HG02642 (cell line): Measurements from ENCODE around the gene RBM11.
"Not testable (repeated sequence)": the region's sequence is repeated elsewhere in the genome, so short reads cannot be mapped to it uniquely, and the experiment has no call there.

Experiments used
- ATAC-seq: cut with Tn5 transposase; IDR thresholded peaks from one replicate; pipeline ENCODE4 v1.9.1; 2021; ENCODE audit warnings: mild to moderate bottlenecking; ENCODE audit not compliant: unreplicated experiment, poor library complexity

RBM11 gene

DNA sequence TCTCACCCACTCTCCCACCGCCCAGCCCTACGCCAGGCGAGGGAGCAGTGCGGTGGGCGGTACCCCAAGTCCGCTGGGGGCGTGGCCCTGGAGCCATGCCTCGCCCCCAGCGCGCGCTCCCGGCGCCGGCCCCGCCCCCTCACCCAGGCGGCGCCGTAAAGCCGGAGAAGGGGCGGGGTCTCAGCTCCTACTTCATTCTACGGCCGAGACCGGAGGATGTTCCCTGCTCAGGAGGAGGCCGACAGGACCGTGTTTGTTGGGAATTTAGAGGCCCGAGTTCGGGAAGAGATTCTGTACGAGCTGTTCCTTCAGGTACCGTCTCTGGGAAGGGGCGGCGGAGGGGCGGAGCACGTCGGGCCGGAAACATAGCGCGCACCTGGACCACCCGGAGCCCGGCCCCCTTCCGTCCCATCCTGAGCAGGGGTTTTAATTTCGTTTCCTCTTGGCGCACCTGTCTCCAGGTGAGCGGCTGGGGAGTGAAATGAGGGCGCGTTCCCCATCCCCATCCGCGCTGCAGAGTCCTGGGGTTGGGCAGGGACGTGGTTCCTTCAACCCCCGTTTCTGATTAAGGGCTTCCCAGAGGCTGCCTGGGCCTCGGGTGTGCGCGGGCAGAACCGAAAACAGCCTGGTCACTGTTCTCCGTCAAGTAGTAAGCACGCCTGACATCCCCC, at the start of gene RBM11:
Gene RBM11 (plus strand): TSS at position 187 of the 671 bp plus-strand sequence. CDS start 30 bp downstream, at position 217.
- ATAC-seq, result peak; percentile 98

- ATAC-seq, result not testable (repeated sequence)
Observed at GRCh38 chr21:14166463-14167223, 49.3 kb upstream of the RBM11 start.

DNA sequence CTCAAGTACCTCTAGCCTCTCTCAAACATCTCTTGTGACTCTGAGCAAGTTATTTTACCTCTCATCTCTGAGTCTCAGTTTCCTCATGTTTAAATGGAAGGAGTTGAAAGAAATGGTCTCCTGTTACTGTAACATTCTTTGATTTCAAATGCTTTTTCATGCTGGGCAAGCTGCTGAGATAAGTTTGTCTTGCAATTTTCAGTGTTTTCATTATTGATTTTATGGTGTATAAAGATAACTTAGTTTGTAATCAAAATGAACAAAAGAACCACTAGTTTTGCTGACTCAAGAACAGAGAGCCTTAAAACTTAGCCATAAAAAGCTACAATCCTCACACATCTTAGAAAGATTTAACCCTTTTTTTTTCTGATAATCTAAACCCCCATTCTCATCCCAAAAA, 9.7 kb upstream of the RBM11 start:
- ATAC-seq, result no peak

GRCh38 chr21:14210738-14211137, 5.2 kb upstream of the RBM11 start, which contains the start of gene LIPI:
Gene LIPI, minus strand, starts transcription at chr21:14210955. Its CDS starts 110 bp downstream, at chr21:14210845.
- ATAC-seq, result no peak

DNA sequence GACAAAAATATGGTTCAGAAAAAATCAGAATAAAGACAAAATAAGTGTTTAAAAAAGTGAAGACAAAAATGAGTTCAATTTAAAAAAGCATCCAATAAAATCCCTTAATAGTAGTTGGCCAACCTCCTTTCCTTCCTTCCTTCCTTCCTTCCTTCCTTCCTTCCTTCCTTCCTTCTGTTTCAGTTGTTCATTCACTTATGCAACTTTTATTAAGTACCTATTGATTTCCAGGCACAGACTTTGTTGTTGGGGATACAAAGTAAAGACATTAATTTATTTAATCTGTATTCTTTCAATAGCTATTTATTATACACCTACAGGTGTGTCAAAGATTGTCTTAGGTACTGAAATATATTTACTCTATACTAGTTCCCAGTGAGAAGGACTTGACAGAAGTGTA, 2.8 kb upstream of the RBM11 start:
- ATAC-seq, result no peak

GRCh38 chr21:14223365-14223764, 7.4 kb downstream of the RBM11 start:
- ATAC-seq, result no peak

GRCh38 chr21:14229399-14229798, 13.4 kb downstream of the RBM11 start:
- no peak for ATAC-seq

- no peak for ATAC-seq
Observed at GRCh38 chr21:14235101-14235500, 19.1 kb downstream of the RBM11 start.

- ATAC-seq, result no peak
Observed at GRCh38 chr21:14236180-14236579, 20.2 kb downstream of the RBM11 start.

- no peak for ATAC-seq
Observed at GRCh38 chr21:14239281-14239680, 23.3 kb downstream of the RBM11 start.

GRCh38 chr21:14241297-14241696, 25.3 kb downstream of the RBM11 start:
- ATAC-seq, result no peak

- ATAC-seq, result no peak
Observed at GRCh38 chr21:14243461-14243860, 27.5 kb downstream of the RBM11 start.

DNA sequence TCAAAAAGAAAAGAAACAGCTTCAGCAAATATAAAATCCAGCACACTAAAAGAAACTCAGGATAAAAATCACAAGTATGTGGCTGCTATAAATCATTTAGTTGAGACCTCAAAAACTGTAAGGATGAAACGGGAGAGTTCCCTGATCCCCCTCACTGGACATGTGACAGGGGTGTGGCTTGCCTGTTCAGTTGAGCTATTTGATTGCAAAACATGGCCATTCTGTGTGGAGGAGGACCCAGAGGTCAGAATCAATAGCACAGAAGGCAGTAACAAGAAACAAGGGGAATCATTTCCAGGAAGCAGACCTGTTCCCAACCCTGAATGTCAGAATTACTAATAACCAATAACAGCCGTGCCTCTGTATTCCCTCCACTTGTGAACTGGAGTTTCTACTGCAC, 27.9 kb downstream of the RBM11 start:
- ATAC-seq, result no peak

DNA sequence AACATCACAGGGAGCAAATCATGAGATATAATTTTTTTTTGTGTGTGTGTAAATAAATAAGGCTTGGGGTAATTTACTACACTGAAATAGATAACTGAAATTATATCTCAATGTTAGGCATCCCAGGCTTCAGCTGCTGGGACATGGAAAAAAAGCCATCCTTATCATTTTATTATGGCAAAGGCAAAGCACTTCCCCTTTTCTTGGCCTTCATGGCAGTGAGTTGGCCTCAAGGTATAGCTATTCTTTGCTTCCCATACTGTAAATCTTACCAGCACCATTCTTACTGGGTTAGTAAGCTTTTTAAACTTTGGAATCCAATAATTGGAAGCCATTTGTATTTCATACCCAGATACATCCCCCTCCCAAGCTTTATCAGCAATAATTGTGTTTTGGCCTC, 29.0 kb downstream of the RBM11 start:
- ATAC-seq, result no peak

- no peak for ATAC-seq
Observed at GRCh38 chr21:14245711-14246110, 29.8 kb downstream of the RBM11 start.

GRCh38 chr21:14251336-14251735, 35.4 kb downstream of the RBM11 start:
- no peak for ATAC-seq

- no peak for ATAC-seq
Observed at GRCh38 chr21:14259747-14260146, 43.8 kb downstream of the RBM11 start.

GRCh38 chr21:14260174-14260764, 44.3 kb downstream of the RBM11 start:
- ATAC-seq, result no peak

- no peak for ATAC-seq
Observed at GRCh38 chr21:14262039-14262438, 46.1 kb downstream of the RBM11 start.

- ATAC-seq, result no peak
Observed at GRCh38 chr21:14263879-14264278, 47.9 kb downstream of the RBM11 start.

GRCh38 chr21:14265023-14265422, 49.1 kb downstream of the RBM11 start:
- ATAC-seq, result no peak
